VCaP (cell line): ENCODE data around the gene AMOTL2.

Experiments used
- H3K27ac ChIP-seq: fragments of 450-650 bp; 2 replicates; pipeline ENCODE4 v1.5.1; 2017
- TF ChIP-seq, protein P1 (sequence below): fragments of 450-650 bp; conservative IDR thresholded peaks from 2 replicates; pipeline ENCODE4 v1.5.1; 2017; ENCODE audit warnings: mild to moderate bottlenecking, moderate library complexity

Gene AMOTL2

GRCh38 chr3:134388788-134389485, 14.7 kb upstream of the AMOTL2 start:
- no peak overlapping the region for H3K27ac ChIP-seq
- TF ChIP-seq, protein P1, sequence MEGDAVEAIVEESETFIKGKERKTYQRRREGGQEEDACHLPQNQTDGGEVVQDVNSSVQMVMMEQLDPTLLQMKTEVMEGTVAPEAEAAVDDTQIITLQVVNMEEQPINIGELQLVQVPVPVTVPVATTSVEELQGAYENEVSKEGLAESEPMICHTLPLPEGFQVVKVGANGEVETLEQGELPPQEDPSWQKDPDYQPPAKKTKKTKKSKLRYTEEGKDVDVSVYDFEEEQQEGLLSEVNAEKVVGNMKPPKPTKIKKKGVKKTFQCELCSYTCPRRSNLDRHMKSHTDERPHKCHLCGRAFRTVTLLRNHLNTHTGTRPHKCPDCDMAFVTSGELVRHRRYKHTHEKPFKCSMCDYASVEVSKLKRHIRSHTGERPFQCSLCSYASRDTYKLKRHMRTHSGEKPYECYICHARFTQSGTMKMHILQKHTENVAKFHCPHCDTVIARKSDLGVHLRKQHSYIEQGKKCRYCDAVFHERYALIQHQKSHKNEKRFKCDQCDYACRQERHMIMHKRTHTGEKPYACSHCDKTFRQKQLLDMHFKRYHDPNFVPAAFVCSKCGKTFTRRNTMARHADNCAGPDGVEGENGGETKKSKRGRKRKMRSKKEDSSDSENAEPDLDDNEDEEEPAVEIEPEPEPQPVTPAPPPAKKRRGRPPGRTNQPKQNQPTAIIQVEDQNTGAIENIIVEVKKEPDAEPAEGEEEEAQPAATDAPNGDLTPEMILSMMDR, result no peak

- TF ChIP-seq, protein P1, result no peak
Observed at GRCh38 chr3:134388292-134388691, 14.0 kb upstream of the AMOTL2 start.

GRCh38 chr3:134387293-134387692, 13.0 kb upstream of the AMOTL2 start:
- TF ChIP-seq, protein P1, result no peak
- H3K27ac ChIP-seq, result no peak overlapping the region

More at GRCh38 chr3:134388292-134388691, 14.0 kb upstream of the AMOTL2 start:
- H3K27ac ChIP-seq, result no peak overlapping the region

DNA sequence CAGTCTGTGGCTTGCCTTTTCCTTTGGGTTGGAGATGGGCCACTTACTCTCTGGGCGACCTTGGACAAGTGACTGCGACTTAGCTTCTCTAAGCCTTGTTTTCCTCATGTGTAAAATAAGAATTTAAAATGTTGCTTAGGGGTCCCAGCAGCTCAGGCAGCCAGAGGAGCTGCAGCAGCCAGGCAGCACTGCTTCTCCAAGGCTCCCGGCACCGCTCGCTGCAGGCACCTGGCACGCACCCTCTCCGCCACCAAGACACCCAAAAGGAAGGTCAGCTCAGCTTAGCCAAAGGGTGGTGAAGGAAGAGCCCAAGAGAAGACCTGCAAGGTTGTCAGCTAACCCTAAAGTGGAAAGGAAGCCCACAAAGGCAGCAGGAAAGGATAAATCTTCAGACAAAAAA, 10.7 kb upstream of the AMOTL2 start:
- no peak overlapping the region for H3K27ac ChIP-seq
- TF ChIP-seq, protein P1, result no peak

DNA sequence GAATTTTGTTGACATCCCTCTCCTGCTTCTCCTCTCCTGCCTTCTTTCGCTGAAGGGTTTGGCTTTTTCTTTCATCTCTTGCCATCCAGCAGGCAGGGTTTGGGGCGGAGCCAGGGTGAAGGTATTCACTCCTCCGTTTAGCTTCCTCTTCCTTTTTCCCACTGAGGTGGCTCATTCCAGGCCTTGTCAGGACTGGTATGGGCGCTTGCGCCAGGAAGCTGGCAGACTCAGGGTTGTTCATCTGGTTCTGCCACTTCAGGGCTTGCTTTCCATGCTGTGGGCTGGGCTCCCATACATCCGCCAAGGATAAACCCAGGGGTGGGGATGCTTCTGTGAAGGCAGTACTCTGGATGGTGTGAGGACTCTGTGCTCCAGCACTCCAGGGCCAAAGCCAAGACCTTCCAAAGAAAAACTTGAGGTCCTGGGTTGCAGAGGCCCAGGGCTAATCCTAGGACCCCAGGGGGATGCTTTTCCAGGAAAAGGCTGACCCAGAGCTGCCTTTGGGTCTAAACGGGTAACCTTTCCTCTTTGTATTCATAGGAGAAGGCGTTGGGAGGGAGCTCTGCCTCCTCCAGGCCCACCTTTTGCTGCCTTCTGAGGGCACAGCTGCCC, 7.7 kb upstream of the AMOTL2 start:
- peak overlapping the region; percentile 83 for H3K27ac ChIP-seq
- TF ChIP-seq, protein P1, result no peak

GRCh38 chr3:134381076-134381475, 6.8 kb upstream of the AMOTL2 start:
- TF ChIP-seq, protein P1, result no peak
- peak overlapping the region; percentile 83 for H3K27ac ChIP-seq

- TF ChIP-seq, protein P1, result no peak
Observed at GRCh38 chr3:134380249-134380648, 6.0 kb upstream of the AMOTL2 start.

More at GRCh38 chr3:134380249-134380648, 6.0 kb upstream of the AMOTL2 start:
- no peak overlapping the region for H3K27ac ChIP-seq
